Measurements from ENCODE around the gene C16orf74.

C16orf74 gene

DNA sequence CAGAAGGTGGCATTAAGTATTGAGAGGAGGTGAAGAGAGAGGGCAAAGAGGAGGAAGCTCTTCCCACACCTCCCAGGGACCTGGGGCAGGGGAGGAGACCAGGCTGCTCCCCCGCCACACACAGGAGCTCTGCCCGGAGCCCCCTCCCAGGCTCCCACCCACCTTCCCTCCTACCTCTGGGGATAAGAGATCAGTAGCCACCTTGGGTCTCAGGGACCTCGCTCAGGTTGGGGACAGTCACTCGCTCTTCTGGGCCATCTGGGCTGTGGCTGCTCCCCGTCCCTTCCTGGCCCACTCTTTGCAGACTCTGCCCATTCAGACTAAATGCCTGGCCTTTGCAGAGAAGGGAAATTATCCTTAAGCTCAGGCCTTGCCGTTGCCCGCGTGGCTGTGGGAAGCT, 14.9 kb upstream of the C16orf74 start:
- no peak for DNase-seq (ENCODE audit: low read depth)
- TF ChIP-seq, protein P1, sequence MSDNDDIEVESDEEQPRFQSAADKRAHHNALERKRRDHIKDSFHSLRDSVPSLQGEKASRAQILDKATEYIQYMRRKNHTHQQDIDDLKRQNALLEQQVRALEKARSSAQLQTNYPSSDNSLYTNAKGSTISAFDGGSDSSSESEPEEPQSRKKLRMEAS (IDR thresholded peaks at IDR 0.05; ENCODE audit: low read depth, low read length), result no peak
- no peak for TF ChIP-seq CTCF (IDR thresholded peaks at IDR 0.05; ENCODE audit: low read depth, low read length)
- H3K4me3 ChIP-seq (ENCODE audit: low read depth, low read length), result no peak overlapping the region

DNA sequence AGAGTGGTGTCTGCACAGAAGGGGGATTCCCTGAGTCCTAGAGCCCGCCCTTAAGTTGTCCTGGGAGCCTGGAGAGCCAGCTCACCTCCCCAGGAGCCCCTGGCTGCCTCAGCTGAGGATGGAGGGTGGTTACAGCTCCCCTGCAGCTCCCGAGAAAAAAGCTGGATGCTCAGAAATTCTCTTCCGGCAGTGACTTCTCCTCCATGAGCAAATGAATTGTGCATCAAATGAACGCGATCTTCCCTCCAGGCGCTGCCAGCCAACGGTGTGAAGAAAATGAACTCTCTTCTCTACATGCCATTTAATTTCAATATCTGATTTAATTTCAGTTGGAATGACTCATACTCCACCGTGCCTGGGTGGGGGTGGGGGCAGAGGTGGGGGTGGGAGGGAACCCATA, 14.3 kb upstream of the C16orf74 start:
- DNase-seq (ENCODE audit: low read depth), result no peak
- H3K4me3 ChIP-seq (ENCODE audit: low read depth, low read length), result no peak overlapping the region
- no peak for TF ChIP-seq MYC (IDR thresholded peaks at IDR 0.05; ENCODE audit: low read depth, low read length)

DNA sequence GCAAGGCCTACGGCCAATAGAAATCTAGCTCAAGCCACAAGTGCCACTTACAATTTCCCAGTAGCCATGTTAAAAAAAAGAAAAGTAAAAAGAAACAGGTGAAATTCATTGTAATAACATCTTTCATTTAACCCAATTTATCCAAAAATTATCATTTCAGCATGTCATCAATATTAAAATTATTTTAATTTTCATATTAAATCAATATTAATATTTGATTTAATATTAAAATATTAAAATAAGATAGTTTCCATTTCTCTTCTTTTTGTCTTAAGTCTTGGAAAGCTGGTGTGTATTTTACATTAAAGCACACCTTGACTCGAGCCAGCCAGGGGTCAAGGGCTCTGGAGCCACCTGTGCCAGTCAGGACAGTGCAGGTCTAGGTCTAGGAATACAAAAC, 12.7 kb upstream of the C16orf74 start:
- TF ChIP-seq POLR2A (IDR thresholded peaks at IDR 0.05; ENCODE audit: extremely low read depth, insufficient read length) (no peak), CTCF (IDR thresholded peaks at IDR 0.05; ENCODE audit: low read depth, low read length) (no peak), MYC (IDR thresholded peaks at IDR 0.05; ENCODE audit: low read depth, low read length) (no peak)
- TF ChIP-seq, protein P1 (IDR thresholded peaks at IDR 0.05; ENCODE audit: low read depth, low read length), result no peak
- H3K4me3 ChIP-seq (ENCODE audit: low read depth, low read length), result no peak overlapping the region

DNA sequence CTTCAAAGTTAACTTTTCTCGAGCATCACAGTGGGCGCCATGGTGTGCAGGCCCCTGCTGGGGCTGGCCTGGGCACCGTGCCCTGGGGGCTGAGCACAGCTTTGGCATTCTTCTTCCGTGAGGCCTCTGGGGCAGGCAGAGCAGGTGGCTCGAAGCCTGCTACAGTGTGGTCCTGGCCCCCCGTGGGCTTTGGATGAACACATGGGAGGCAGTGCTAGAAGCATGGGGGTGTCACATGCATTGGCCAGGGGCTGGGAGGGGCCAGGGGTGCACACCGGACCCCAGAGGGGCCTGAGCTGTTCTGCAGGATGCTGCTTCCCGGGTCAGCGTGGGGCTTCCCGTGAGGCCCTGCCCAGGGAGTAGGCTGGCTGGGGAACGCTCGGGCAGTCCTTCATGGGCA, 12.1 kb upstream of the C16orf74 start:
- DNase-seq (ENCODE audit: low read depth), result no peak
- no peak for TF ChIP-seq CTCF (IDR thresholded peaks at IDR 0.05; ENCODE audit: low read depth, low read length)
- no peak for TF ChIP-seq POLR2A (IDR thresholded peaks at IDR 0.05; ENCODE audit: extremely low read depth, insufficient read length)
- TF ChIP-seq MYC (IDR thresholded peaks at IDR 0.05; ENCODE audit: low read depth, low read length), result no peak
- TF ChIP-seq, protein P1 (IDR thresholded peaks at IDR 0.05; ENCODE audit: low read depth, low read length), result no peak
- no peak overlapping the region for H3K4me3 ChIP-seq (ENCODE audit: low read depth, low read length)

More for the DNA sequence above, 12.7 kb upstream of the C16orf74 start:
- no peak for DNase-seq (ENCODE audit: low read depth)

DNA sequence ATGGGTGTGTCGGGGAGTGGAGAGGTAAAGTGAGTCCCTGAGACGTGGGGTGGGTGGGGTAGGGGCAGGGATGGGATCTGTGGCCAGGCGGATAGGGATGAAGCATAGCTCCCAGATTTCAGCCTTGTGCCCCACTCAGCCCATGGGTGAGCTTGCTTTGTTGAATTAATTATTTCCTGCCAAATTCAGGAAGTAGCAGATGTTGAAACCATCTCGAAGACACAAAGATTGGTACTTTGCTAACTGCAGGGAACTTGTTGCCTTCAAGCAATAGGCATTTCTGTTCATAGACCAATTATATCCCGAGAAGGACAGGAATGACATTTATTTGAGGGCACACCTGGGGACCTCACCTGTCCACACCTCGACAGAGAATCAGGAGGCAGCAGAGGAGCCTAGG, 11.0 kb upstream of the C16orf74 start:
- peak; percentile 84 for DNase-seq (ENCODE audit: low read depth)
- TF ChIP-seq, protein P1 (IDR thresholded peaks at IDR 0.05; ENCODE audit: low read depth, low read length), result peak; percentile 36; the same call in 1 of the 2 replicates
- no peak for TF ChIP-seq POLR2A (IDR thresholded peaks at IDR 0.05; ENCODE audit: extremely low read depth, insufficient read length)
- H3K4me3 ChIP-seq (ENCODE audit: low read depth, low read length), result no peak overlapping the region

DNA sequence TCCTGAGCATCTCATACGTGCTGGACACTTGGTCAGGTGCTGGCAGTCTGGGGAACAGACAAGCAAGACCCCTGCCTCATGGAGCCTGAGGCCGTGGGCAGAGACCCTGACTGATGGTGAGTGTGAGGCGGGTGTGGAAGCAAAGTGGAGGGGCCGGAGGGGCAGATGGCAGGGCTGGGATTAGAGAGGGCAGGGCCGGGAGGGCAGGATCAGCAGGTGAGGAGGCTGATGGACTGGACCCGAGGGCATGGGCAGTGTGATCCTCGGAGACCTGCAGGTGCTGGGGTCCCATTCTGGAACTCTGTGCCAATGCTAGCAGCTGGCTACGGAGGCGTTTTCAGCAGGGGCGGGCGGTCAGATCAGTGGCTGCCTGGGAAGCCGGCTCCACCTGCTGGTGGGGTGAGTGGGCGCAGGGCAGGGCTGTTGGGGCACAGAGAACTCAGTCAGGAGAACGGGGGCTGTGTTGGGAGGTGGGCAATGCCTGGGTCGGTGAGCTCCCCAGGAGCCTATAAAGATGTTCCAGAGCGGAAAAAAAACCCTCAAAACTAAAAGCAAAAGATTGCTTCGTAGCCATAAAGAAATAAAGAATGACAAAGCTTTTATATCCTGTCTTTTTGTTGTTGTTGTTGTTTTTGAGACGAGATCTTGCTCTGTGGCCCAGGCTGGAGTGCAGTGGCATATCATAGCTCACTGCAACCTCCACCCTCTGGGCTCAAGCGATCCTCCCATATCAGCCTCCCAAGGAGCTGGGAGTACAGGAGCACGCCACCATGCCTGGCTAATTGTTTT, 8.9 kb upstream of the C16orf74 start:
- peak; percentile 80 for TF ChIP-seq CTCF (IDR thresholded peaks at IDR 0.05; ENCODE audit: low read depth, low read length)
- no peak for TF ChIP-seq POLR2A (IDR thresholded peaks at IDR 0.05; ENCODE audit: extremely low read depth, insufficient read length)
- H3K4me3 ChIP-seq (ENCODE audit: low read depth, low read length), result no peak overlapping the region
- DNase-seq (ENCODE audit: low read depth), result peak; percentile 76

- peak; percentile 97 for DNase-seq (ENCODE audit: low read depth)
- H3K4me3 ChIP-seq (ENCODE audit: low read depth, low read length), result no peak overlapping the region
- TF ChIP-seq, protein P1 (IDR thresholded peaks at IDR 0.05; ENCODE audit: low read depth, low read length), result peak; percentile 8
- TF ChIP-seq POLR2A (IDR thresholded peaks at IDR 0.05; ENCODE audit: extremely low read depth, insufficient read length), result no peak
Observed at GRCh38 chr16:85759136-85759535, 8.2 kb upstream of the C16orf74 start.

Measured in NB4 (cell line).